ENCODE measurements around the gene UBFD1.

Gene UBFD1

GRCh38 chr16:23515881-23516280, 41.6 kb upstream of the UBFD1 start:
- no peak overlapping the region for H3K4me3 ChIP-seq (ENCODE audit: low read depth, low read length, poor library complexity, severe bottlenecking)
- peaks cover 9% of the 10 kb centered on the region; the same call in 1 of the 2 replicates for H3F3A ChIP-seq (ENCODE audit: insufficient read depth, low read length)
- TF ChIP-seq EZH2 (IDR thresholded peaks at IDR 0.05; ENCODE audit: borderline replicate concordance, low read length) (no peak), CTCF (IDR thresholded peaks at IDR 0.05; ENCODE audit: low read length) (no peak)
- H3K9me3 ChIP-seq (ENCODE audit: low read length): no peaks in the 10 kb centered on the region
- no peak overlapping the region for H2AFZ ChIP-seq (ENCODE audit: low read length)
- no peaks in the 10 kb centered on the region for H4K20me1 ChIP-seq (ENCODE audit: insufficient read depth, low read length)
- H3K4me1 ChIP-seq (ENCODE audit: insufficient read depth, low read length, severe bottlenecking): peaks cover 60% of the 10 kb centered on the region
- no peak overlapping the region for H3K9ac ChIP-seq (ENCODE audit: low read length)
- peaks cover 16% of the 10 kb centered on the region; the same call in 1 of the 2 replicates for H3K36me3 ChIP-seq (ENCODE audit: insufficient read depth, low read length)
- H3K27me3 ChIP-seq (ENCODE audit: insufficient read depth, low read length): no peaks in the 10 kb centered on the region
- H3K9me2 ChIP-seq (ENCODE audit: low read depth, low read length): no peaks in the 10 kb centered on the region
- no peaks in the 10 kb centered on the region for H3K79me2 ChIP-seq (ENCODE audit: insufficient read depth, low read length)
- peak overlapping the region; percentile 95 for H3K27ac ChIP-seq (ENCODE audit: low read depth, low read length, poor library complexity, severe bottlenecking)
- no peak overlapping the region for H3K4me2 ChIP-seq (ENCODE audit: low read length)

- Histone ChIP-seq H3K4me2 (ENCODE audit: low read length) (no peak overlapping the region), H4K20me1 (ENCODE audit: insufficient read depth, low read length) (no peaks in the 10 kb centered on the region), H3K9ac (ENCODE audit: low read length) (peak overlapping the region; percentile 17; the same call in 1 of the 2 replicates), H3K9me2 (ENCODE audit: low read depth, low read length) (no peaks in the 10 kb centered on the region), H3K4me1 (ENCODE audit: insufficient read depth, low read length, severe bottlenecking) (peaks cover 59% of the 10 kb centered on the region), H2AFZ (ENCODE audit: low read length) (no peak overlapping the region), H3K9me3 (ENCODE audit: low read length) (no peaks in the 10 kb centered on the region), H3K79me2 (ENCODE audit: insufficient read depth, low read length) (no peaks in the 10 kb centered on the region), H3K36me3 (ENCODE audit: insufficient read depth, low read length) (peaks cover 19% of the 10 kb centered on the region), H3F3A (ENCODE audit: insufficient read depth, low read length) (peaks cover 8% of the 10 kb centered on the region; the same call in 1 of the 2 replicates), H3K27me3 (ENCODE audit: insufficient read depth, low read length) (no peaks in the 10 kb centered on the region), H3K4me3 (ENCODE audit: low read depth, low read length, poor library complexity, severe bottlenecking) (no peak overlapping the region), H3K27ac (ENCODE audit: low read depth, low read length, poor library complexity, severe bottlenecking) (peak overlapping the region; percentile 95)
- TF ChIP-seq CTCF (IDR thresholded peaks at IDR 0.05; ENCODE audit: low read length): no peak
- no peak for TF ChIP-seq EZH2 (IDR thresholded peaks at IDR 0.05; ENCODE audit: borderline replicate concordance, low read length)
These were observed 41.0 kb upstream of the UBFD1 start for GRCh38 chr16:23516366-23517137.

- no peaks in the 10 kb centered on the region for H4K20me1 ChIP-seq (ENCODE audit: insufficient read depth, low read length)
- peak overlapping the region; percentile 41; the same call in 1 of the 2 replicates for H3K4me2 ChIP-seq (ENCODE audit: low read length)
- no peaks in the 10 kb centered on the region for H3K79me2 ChIP-seq (ENCODE audit: insufficient read depth, low read length)
- no peak for TF ChIP-seq EZH2 (IDR thresholded peaks at IDR 0.05; ENCODE audit: borderline replicate concordance, low read length)
- TF ChIP-seq CTCF (IDR thresholded peaks at IDR 0.05; ENCODE audit: low read length): no peak
- H3K9ac ChIP-seq (ENCODE audit: low read length): peak overlapping the region; percentile 21; the same call in 1 of the 2 replicates
- no peaks in the 10 kb centered on the region for H3K27me3 ChIP-seq (ENCODE audit: insufficient read depth, low read length)
- H3K4me1 ChIP-seq (ENCODE audit: insufficient read depth, low read length, severe bottlenecking): peaks cover 54% of the 10 kb centered on the region
- peaks cover 38% of the 10 kb centered on the region for H3K36me3 ChIP-seq (ENCODE audit: insufficient read depth, low read length)
- H3F3A ChIP-seq (ENCODE audit: insufficient read depth, low read length): no peaks in the 10 kb centered on the region
- H3K9me3 ChIP-seq (ENCODE audit: low read length): no peaks in the 10 kb centered on the region
- H2AFZ ChIP-seq (ENCODE audit: low read length): no peak overlapping the region
- H3K27ac ChIP-seq (ENCODE audit: low read depth, low read length, poor library complexity, severe bottlenecking): peak overlapping the region; percentile 95
- H3K4me3 ChIP-seq (ENCODE audit: low read depth, low read length, poor library complexity, severe bottlenecking): no peak overlapping the region
- no peaks in the 10 kb centered on the region for H3K9me2 ChIP-seq (ENCODE audit: low read depth, low read length)
These were observed 39.1 kb upstream of the UBFD1 start for GRCh38 chr16:23518435-23518891.

All from OCI-LY1 (cell line).